HK-2 (cell line): Measurements from ENCODE around the gene CAPN8.

Experiments used
- DNase-seq: peaks from one replicate; pipeline ENCODE4 v3.0.0-alpha.2; 2018; ENCODE audit not compliant: unreplicated experiment

The CAPN8 gene

DNA sequence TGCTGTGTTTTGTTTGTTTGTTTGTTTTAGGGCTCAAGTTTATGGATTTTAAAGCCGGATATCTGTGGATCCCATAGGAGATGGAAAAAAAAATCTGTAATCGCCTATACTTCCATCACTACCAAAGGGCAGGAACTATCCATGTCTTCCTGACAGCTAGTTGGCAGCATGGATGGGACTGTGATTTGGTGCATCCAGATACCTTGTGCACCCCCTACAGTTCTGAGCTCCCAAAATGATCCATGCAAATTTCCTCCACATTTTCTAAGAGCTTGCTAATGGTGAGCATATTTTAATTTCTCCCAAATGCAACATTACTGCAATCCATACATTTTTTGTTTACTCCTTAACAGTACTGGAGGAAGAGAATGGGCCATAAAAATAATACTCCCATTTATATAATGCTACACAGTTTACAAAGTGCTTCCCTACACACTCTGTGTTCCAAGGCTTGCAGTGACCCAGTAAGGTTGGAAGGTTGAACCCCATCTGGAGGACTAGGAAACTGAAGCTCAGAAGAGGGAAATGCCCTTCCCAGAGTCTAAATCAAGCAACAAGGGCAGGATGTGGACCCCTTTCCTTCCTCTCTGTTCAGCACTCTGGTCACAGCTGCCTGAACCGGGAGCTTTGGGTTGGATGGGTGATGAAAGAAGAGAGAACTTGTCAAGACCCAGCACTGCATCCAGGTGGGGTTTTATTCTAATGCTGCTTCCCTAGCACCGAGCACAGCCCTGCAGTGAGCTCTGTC, 48.0 kb downstream of the CAPN8 start:
- no peak for DNase-seq

DNA sequence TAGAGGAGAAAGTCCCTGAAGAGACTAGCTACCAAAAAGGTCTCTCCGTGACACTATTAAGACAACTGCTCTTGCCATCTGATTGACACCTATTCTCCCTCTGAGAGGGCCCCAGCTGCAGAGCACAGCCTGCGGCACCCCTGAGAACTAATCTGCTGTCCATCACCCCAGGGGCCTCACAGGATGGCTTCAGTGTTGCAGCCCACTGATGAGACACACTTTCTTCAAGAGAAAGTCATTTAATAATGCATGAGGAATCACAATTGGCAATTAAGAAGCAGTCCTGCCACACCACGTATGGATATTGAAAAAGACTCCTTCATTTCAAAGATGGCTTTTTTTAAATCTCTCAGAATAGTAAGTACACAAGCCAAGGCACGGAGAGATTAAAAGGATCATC, 48.9 kb downstream of the CAPN8 start:
- DNase-seq: no peak

DNA sequence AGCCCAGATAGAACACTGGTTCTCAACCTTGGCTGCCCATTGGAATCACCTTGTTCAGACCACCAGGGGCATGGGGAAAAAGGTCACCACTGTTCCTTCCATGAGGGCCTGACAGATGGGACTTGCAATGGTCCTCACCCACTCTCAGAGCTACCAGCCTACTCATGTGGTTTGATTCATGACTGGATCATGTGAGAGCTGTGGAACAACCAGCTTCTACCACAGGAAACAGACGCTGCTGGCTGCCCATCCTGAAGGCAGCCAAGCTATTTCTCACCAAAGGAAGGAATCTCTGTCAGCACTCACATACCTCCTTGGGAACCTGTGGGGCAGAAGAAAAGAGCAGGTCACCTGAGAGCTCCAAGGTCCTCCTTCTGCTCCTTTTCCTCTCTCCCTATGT, 53.6 kb downstream of the CAPN8 start:
- no peak for DNase-seq

DNA sequence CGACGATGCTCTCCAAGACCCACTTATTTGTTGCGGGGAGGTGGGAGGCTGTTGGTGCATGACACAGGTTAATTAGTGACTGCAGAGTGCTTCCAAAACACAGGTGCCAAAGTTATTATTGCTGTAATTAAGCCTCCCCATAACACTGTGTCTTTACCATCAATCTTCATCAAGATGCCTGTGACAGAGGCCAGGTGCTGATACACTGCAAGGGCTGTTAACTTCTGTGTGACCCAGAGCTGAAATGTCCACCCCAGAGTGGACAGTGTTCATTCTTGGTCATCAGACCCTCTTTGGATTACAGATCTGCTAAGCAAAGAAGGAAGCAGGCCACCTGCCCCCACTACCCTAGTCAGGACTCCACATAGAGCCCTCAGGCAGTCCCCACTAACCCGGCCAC, 55.5 kb downstream of the CAPN8 start:
- no peak for DNase-seq

DNA sequence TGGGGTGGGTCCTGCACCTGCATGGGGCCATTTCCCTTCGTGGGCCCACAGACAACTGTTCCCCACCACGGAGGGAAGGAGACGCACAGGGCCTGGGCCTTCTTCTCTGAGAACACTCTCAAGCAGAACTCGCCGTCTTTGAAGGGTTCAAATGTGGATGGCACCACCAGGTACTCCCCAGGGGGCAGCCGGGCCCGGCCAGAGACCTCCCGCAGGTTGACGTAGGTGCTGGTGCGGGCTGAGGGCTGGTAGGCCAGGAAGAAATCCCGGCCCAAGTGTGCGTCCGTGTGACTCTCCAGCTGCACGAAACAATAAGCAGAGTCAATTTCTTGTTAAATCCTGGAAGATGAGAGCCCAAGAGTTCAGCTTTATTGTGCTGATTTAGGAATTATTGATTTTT, 56.4 kb downstream of the CAPN8 start:
- DNase-seq: no peak

DNA sequence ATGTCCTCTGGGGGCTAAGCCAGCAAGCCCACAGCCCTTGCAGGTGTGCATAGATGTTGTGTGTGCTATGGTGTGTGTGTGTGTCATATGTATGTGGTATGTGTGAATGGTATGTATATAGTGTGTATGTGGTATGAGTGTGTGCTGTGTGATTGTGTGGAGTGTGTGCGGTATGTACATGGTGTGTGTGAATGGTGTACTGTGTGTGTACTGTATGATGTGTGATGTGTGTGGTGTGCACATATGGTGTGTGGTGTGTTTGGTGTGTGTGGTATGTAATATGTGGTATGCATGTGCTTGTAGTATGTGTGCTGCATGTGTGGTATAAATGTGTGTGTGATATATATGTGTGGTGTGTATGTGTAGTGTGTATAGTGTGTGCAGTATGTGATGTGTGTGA, 107.0 kb downstream of the CAPN8 start:
- no peak for DNase-seq

DNA sequence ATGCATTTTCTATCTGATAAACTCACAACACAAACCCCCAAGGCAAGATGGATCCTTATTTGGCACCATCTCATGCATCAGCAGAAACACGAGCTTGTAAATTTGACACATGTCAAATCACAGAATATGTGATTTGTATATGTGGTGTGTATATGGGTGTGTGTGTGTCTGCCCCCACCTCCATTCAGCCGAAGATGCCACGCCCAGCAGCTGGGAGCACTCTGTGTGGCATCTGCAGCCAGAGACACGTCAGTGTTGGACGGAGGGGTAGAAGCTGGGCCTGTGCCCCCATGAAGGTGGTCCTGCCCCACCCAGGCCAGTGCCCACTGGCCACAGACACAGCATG, 108.4 kb downstream of the CAPN8 start:
- no peak for DNase-seq

DNA sequence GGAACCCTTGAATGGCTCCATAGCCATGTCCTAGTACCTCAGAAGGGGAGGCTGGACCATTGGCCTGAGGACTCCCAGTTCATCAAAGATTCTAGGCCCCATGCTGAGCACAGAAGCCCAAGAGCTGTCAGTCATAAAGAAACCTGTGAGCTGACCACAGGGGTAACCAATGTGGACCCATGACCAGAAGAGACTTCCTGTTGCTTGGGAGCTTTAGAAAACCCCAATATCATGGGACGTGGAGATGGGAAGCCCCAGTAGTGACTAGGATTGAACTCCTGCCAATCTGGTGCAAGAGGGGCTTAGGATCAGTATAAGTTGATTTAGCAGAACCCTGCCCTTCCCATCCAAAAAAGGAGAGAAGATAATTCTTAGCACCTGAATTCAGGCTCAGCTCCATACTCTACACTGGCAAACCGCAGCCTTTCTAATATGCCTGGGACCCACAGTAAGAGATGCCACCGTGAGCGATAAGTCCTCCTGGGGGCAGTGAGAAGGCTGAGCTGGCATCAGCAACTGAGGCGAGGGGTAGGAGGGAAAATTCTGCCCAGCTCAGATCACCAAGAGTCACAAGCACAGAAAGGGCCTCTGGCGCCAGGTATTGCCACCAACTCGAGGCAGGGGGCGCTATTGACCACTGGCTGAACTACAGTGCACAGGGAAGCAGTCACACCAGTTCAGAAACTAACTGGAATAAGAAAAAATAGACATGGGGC, 108.9 kb downstream of the CAPN8 start:
- peak; percentile 71 for DNase-seq

DNA sequence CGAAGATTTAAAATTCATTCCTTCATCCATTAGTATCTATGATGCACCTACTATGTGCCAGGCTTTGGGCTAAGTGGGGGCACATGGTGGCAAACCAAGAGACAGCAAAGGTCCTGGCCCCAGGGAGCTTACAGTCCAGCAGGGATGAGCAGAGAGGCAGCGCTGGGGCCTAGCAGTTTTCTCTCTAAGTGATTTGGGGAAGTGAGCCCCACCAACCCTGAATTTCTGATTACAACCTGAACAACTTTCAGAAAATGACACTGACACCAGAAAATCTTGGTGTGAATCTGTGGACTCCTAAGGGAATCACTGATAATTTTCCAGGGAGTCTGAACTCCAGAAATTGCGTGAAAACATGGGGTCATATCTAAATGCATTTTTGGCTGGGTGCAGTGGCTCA, 111.5 kb downstream of the CAPN8 start:
- no peak for DNase-seq

DNA sequence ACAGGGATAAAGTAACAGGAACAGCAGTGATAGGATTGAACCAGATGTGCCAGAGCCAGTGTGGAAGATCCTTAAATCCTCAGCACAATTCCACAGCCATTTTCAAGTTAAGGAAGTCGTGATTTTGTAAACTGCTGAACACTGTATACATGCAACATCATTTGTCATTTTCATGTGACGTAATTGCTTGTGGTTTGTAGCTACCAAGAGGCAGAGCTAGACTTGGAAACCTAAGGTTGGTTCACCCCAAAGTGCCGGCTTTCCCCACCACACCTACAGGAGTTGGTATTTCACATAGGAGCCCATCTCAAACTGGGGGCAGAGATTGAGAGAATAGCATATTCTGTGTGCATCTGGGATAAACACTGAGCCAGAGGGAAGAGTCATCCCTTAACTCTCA, 113.9 kb downstream of the CAPN8 start:
- no peak for DNase-seq

DNA sequence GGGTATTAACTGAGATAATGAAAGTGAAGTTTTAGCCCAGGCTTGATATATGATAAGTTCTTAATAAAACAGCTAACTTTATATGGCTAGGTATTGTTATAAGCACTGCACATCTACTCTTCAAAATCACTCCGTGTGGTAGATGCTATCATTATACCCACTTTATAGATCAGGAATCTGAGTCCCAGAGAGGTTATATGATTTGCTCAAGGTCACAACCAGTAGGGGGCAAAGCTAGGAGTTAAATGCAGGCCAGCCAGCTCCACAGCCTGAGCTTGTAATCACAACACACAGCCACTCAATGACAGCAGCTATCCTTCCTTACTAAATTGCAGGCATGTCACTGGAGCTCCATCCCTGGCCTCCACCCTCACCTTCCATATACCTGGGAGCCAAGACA, 115.8 kb downstream of the CAPN8 start:
- no peak for DNase-seq

DNA sequence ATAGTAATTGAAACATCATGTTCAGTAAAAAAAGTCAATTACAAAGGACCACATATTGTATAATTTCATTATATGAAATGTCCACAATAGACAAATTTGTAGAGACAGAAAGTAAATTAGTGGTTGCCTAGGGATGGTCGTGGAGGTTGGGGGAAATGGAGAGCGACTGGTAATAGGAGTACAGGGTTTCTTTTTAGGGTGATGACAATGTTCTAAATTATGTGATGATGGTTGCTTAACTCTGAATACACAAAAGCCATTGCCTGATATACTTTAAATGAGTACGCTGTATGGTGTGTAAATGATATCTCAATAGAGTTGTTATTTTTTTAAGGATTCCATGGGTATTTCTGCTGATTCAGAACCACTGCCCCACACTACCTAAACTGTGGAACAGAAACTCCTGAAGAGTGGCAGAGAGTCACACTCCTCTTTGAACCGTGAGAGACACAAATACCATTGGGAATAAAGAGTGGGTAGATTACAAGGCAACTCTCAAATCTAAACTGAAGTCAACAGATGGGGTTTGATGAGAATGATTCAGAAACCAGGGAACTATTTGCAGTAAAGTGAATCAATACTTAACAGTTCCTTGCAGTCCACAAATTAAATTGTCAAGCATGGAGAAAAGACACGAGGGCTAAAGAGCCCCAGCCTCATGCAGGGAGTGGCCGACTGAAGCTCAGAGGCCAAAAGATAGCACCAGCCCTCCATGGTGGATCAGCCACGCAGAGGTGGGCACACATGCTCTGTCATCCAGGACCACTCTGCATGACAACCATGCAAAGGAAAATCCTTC, 118.0 kb downstream of the CAPN8 start:
- no peak for DNase-seq

DNA sequence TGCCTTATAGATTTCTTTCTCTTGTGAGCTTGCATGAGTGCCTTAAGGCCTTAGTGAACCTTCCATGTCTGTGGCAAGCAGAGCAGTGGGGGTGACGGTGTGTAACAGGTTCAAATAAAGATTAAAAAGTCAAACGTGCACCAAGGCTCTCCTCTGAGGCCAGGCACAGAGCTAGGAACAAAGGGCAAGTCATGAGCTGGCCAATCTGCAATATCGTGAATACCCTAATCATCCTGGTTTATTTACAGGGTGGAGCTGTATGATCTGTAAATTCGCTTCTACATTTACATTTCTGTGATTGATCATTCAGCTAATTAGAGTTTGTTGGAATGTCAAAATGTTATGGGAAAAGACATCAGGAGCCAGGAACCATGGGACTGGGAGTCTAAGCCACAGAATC, 120.2 kb downstream of the CAPN8 start:
- DNase-seq: no peak

DNA sequence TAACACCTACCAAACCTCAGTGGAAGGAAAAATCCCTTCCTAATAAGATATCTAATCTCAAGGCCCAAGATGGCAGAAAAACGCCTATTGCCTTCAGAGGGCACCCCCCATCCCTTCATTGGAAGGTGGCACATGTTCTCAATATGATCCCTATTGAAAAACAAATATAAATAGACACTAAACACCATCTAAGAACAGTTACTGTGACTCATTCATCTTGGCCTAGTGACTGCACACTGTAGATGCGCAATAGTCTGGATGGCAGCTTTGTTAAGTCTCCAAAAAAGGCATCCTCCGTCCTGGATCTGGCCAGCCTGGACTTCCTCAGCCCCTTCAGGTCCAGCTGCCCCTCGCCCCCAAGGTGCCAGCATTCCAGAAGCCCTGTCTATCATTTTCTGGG, 121.9 kb downstream of the CAPN8 start:
- no peak for DNase-seq

DNA sequence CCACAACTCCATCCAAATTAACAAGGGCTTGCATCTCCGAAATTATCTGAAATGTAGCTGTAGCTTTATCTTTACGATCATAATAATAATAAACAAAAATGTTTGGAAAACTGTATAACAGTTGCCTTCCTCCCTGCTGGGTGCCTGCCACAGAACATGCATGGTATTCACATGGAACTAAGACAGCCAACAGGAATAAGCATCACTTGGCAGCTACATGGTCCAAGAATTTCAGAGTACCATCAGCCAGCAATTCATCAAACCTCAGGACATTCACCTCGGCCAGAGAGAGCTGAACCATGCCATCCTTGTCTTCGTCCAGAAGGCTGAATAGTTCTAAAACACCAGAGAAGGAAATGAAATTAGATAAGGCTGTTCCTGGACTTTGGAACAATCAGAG, 122.7 kb downstream of the CAPN8 start:
- DNase-seq: no peak

DNA sequence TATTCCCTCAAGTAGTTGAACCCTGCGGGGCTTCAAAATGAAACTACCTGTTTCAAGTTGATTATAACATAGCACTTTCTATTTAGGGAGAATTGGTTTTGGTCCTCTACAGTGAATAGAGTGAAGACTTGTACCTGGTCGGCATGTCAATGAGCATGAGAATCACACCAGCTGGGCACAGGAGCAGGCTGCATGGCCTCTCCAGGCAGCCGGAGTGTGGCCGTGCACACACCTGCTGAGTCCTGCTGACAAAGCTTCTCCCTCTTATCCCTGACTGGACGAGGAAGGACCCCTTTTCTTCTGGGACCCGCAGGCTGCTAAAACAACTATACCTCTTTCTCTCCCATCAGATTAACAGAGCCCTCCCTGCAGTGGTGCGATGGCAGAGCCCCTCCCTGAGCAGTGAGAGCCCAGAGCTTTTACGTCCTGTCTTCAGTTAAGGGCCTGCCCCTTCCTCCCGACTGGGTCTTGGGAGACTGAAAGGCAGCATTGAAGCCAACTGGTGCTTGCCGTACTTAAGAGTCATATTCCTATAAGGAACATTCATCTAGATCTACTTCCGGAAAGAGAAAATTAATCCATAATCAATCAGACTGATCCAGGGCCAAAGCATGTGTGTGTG, 124.9 kb downstream of the CAPN8 start:
- no peak for DNase-seq

DNA sequence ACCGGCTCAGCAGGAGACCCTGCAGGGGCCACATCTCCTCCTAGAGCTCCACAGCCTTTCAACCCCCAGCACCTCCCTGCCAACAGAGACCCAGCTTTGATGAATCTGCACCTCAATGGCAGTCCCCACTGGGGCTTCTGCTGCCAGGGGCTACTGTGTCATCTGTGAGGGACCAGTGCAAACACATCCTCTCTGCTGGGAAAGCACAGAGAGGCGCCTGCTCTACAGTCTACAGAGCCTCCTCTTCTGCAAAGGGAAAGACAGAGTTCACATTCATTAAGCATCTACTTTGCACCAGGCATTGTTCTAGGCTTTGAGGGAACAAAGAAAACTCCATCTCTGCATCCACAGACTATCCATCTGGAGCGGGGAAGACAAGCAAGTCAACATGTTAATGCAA, 125.8 kb downstream of the CAPN8 start:
- DNase-seq: no peak

DNA sequence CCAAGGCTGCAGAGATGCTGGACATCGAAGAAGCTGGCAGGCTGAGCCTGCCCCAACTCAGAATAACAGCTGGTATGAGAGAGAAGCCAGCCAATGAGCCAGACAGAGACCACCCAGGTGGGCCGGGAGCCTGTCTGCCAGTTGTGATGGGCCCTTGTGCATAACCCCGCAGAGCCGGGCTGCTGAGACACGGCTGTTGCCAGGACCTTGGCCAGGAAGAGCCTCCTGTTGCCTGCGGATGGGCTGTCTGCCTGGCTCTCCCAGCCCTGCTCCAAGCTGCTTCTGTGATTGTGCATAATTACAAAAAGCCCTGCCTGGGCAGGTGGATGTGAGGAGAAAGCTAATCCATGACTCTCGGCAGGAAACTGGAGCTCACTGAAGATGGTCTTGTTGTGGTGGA, 126.5 kb downstream of the CAPN8 start:
- DNase-seq: no peak

DNA sequence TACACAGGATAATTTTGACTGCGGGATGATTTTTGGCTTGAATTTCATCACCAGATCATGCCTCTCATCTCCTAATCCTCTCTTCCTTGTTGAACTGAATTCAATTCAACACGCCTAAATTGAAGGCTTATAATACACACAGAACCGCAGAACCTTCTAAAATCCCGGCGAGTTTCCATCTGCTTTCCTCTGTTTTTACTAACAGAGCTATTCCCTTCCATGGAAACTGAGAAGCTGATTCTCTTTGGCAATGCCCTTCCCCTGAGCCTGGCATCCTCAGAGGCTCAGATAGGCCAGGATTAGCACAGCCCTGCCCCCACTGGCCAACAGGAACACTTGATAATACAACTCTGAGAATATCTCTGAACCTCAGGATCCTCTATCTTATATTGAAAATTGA, 130.2 kb downstream of the CAPN8 start:
- no peak for DNase-seq

DNA sequence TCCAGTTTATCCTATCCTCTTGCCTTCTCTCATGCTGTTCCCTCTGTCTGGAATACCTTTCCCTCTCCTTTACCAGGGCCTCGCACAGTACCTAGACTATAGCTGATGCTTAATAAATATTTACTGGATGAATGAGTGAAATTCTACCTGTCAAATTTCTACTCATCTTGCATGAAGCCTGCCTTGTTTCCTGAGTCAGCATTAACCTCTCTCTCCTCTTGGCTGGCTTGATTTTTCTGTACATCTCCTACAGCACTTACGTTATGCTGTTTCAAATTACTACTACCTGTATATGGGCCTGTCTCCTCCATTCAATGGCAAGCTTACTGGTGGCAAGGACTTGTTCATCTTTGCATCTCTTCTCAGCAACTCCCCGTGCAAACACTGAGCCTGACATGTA, 130.8 kb downstream of the CAPN8 start:
- no peak for DNase-seq

DNA sequence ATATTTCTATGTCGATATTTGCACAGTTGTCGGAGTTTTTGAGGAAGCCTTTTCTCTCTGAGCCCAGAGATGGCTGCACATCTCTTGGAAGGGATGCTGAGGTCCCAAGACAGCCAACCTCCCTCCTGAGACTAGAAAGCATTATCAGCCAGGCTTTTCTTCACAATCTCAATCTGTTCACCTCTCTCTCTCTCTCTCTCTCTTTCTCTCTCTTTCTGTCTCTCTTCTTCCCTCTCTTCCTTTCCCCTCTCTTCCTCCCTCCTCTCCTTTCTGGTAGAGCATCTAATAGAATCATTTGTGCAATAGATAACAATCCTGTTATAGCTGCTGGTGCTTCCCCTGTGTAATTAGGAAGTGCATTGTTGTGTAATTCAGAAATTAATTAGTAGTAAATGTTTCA, 131.8 kb downstream of the CAPN8 start:
- no peak for DNase-seq

DNA sequence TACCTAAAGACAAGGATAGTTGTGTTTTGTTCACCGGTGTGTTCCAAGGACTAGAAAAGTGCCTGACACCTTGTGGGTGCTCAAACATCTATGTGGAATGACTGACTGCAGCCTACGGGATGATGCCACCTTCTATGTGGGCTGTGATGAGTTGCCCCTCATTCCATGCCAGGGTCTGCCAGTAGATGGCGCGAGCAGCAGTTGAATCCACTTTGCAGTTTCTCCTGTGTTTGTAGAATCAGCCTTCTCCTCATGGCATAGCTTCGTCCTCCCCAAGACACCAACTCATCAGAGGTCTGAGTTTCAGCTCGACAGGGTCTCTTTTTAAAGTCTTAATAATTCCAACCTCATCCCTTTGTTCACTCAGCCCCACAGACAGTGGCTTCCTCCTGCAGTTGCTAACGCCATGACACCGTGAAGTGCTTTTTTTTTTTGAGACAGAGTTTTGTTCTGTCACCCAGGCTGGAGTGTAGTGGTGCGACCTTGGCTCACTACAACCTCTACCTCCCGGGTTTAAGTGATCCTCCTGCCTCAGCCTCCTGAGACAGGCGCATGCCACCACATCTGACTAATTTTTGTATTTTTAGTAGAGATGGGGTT, 133.7 kb downstream of the CAPN8 start:
- peak; percentile 53 for DNase-seq
